Sigmoid colon (tissue), 4 donors: ENCODE results near the gene OPA3.

Experiments
- EP300 ChIP-seq, 4 donors: sonication (generic); formaldehyde crosslinking; IDR thresholded peaks; one replicate each; pipeline ENCODE4 v1.6.1; 2017; ENCODE audit warnings: antibody characterized with exemption in 4 of 4
- POLR2A ChIP-seq, 2 donors: fragments of 450-650 bp; IDR thresholded peaks; one replicate each; pipeline ENCODE4 v1.6.1; 2016; ENCODE audit warnings: antibody characterized with exemption in 2 of 2, mild to moderate bottlenecking in 2 of 2, moderate library complexity in 2 of 2
- POLR2AphosphoS5 ChIP-seq, 4 donors: sonication (generic); formaldehyde crosslinking; IDR thresholded peaks; one replicate each; pipeline ENCODE4 v1.6.1; 2017; ENCODE audit warnings: antibody characterized with exemption in 4 of 4
- TF ChIP-seq, protein P1 (sequence below), 4 experiments: fragments of 450-650 bp in 3 of 4; fragments of 200-600 bp in 1 of 4; IDR thresholded peaks; one replicate each; pipeline ENCODE4 v1.5.1; 2016 to 2019; ENCODE audit warnings: antibody characterized with exemption in 4 of 4, mild to moderate bottlenecking in 3 of 4, moderate library complexity in 2 of 4

DNA sequence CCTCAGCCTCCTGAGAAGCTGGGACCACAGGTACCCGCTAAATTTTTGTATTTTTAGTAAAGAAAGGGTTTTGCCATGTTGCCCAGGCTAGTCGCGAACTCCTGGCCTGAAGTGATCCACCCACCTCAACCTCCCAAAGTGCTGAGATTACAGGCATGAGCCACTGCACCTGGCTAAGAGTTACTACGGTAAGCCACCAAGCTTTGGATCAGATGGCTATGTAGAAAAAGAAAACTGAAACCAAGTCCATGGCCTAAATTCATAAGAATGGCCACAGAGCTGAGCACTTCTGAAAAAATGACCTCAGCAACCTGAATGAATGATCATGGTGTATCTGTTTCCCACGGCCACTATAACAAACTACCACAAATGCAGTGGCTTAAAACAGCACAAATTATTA lies 9.4 kb downstream of the OPA3 start:
- TF ChIP-seq, protein P1, sequence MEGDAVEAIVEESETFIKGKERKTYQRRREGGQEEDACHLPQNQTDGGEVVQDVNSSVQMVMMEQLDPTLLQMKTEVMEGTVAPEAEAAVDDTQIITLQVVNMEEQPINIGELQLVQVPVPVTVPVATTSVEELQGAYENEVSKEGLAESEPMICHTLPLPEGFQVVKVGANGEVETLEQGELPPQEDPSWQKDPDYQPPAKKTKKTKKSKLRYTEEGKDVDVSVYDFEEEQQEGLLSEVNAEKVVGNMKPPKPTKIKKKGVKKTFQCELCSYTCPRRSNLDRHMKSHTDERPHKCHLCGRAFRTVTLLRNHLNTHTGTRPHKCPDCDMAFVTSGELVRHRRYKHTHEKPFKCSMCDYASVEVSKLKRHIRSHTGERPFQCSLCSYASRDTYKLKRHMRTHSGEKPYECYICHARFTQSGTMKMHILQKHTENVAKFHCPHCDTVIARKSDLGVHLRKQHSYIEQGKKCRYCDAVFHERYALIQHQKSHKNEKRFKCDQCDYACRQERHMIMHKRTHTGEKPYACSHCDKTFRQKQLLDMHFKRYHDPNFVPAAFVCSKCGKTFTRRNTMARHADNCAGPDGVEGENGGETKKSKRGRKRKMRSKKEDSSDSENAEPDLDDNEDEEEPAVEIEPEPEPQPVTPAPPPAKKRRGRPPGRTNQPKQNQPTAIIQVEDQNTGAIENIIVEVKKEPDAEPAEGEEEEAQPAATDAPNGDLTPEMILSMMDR (IDR thresholded peaks at IDR 0.05), result no peak
- TF ChIP-seq POLR2AphosphoS5 (IDR thresholded peaks at IDR 0.05) (no peak), EP300 (IDR thresholded peaks at IDR 0.05) (no peak), POLR2A (IDR thresholded peaks at IDR 0.05) (no peak)
